GM18511 (cell line): ENCODE measurements around the gene TNIP2.

Experiments
- ATAC-seq: cut with Tn5 transposase; IDR thresholded peaks from one replicate; pipeline ENCODE4 v1.9.1; 2021; ENCODE audit warnings: mild to moderate bottlenecking, moderate library complexity; ENCODE audit not compliant: unreplicated experiment

TNIP2 gene, protein sequence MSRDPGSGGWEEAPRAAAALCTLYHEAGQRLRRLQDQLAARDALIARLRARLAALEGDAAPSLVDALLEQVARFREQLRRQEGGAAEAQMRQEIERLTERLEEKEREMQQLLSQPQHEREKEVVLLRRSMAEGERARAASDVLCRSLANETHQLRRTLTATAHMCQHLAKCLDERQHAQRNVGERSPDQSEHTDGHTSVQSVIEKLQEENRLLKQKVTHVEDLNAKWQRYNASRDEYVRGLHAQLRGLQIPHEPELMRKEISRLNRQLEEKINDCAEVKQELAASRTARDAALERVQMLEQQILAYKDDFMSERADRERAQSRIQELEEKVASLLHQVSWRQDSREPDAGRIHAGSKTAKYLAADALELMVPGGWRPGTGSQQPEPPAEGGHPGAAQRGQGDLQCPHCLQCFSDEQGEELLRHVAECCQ

DNA sequence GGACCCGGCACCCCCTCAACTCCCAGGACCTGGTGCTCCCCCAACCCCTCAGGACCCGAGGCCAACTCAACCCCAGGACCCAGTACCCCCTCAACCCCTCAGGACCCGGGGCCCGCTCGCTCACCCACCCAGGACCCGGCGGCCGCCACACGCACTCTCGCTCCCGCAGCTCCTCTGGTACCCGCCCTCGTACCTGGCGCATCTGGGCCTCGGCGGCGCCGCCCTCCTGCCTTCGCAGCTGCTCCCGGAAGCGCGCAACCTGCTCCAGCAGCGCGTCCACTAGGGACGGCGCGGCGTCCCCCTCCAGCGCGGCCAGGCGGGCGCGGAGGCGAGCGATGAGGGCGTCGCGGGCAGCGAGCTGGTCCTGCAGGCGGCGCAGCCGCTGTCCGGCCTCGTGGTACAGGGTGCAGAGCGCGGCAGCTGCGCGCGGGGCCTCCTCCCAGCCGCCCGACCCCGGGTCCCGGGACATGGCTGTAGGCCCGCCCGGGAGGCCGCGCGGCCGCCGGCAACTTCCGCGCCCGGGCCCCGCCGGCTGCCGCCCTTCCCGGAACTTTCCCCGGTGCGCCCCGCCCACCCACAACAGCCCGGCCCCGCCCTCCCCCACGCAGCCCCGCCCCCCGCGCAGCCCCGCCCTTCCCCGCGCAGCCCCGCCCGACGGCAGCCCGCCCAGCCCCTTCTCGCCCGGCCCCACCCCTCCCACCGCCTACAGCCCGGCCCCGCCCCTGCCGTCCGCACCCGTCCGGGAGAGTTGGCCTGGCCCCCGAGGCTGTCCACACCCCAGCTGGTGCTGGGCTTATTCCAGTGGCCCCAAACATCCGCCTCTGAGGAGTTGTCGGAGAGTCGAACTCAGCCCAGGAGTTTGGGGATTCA, at the start of gene TNIP2:
Gene TNIP2 (minus strand): TSS at position 516 of the 870 bp plus-strand sequence. CDS start 47 bp downstream, at position 469.
- ATAC-seq: peak; percentile 79

DNA sequence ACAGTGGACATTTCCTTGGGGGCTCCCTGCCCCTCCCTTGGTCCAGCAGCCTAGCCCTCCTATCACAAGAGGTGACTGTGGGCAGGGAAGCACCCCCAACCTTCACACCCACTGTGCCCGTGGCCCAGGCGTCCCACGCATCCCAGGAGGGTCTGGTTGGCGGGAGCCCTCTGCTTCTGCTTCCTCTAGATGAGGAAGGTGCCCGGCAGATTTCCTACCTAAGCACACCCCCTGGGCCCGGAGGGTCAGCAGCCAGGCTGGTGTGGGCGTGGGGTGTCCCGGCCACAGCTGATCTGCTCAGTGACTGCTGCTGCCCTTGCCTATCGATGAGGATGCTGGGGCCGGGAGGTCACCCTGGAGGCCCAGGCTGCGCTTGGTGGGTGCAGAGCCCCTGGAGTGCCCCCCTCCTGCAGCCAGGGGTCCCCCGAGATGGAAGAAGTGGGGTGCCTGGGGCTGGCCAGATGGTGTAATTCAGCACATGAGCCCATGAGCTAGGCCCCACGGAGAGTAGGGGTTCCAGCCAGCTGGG, 48.9 kb upstream of the TNIP2 start:
- ATAC-seq: no peak

DNA sequence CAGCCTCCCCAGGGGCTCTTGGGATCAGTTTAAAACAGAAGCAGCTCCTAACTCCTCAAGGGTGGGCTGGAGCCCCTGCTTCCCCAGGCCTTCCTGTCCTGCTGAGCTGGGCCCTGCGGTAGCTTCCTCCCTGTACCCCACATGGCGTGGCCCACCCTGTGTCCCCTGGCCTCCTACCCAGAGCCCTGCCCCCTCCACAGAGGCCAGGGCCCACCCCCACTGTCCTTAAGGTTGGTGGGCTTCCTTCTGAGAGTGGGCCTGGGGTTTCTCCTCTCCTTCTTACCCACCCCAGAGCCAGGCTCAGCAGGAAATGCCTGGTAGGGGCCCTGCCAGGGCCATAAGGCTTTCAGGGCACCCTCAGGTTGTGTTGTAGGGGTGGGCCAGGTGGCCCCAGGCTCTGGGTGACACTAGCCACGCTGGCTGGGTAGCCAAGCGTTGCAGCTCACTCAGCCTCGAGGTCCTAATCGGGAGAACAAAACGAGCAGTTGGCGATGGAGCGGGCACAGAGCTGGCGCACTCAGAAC, 48.4 kb upstream of the TNIP2 start:
- no peak for ATAC-seq

DNA sequence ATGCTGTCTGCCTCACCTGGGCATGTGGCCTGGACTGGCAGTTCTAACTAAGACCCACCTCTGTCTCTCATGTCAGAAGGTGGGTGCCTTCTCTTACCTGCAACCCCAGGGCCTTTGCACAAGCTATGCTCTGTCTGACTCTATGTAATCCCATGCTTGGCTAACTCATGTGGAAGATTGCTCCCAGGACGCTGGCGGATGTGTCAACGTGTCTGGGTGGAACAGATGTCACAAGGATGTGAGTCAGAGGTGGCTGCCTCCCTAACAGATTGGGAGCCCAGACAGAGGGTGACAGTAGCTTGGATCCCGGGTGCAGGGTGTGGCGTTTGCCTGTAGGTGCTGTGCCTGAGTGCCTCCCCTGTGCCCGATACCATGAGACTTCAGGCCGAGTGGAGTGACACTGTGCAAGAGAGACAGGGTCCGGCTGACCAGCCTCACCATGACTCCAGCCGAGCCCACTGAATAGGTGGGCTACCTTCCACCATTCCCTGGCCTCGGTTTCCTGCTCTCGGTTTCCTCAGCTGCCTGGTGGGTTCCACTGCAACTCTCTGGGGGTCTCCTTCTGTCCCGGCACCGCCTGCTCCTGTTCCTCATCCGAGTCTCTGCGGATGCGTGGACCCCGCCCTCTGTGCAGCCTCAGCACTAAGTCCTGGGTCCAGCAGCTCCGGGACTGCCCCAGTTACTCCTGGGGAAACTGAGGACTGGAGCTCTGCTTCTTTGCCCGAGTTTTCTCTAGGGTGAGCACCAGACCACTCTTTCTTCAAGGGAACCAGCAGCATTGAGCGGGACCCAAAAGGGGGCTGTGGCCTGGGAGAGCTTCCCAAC, 47.7 kb upstream of the TNIP2 start:
- ATAC-seq: no peak

DNA sequence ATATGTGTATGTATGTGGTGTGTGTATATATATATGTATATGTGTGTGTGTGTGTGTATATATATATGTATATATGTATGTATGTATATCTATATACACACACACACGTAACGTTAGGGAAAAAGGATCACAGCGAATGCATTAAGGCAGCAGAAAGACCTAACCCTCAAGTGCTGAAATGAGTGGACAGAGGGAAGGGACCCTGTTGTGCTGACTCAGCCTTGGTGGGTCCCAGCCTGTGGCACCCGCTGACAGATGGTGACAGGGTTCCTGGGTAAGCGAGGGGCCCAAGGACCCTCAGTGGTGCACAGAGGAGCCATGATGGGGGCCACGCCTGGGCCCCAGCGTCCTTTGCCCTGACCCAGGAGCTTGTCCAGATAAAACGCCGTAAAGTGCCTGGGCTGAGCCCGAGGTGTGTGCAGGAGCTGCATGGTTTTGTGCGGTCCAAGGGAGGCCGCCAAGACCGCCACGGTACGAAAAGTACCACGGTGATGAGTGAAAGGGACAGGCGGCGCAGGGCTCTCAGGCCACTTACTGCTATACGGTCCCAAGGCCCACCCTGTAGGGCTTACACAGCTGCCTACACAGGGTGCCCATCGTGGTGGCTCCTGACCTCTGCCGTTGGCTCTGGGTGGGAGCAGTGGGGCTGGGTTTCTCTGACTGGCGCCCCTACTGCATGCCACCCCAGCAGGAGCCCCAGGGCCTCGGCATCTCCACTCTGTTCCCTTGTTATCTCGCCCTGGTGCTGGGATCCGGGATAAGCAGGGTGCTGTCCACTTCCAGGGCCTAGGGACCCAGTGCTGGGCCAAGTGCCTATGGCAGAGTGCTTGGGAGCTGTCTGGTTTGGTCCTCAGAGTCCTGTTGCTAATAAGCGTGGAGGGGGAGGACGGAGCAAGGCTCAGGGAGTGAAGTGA, 46.7 kb upstream of the TNIP2 start:
- no peak for ATAC-seq

DNA sequence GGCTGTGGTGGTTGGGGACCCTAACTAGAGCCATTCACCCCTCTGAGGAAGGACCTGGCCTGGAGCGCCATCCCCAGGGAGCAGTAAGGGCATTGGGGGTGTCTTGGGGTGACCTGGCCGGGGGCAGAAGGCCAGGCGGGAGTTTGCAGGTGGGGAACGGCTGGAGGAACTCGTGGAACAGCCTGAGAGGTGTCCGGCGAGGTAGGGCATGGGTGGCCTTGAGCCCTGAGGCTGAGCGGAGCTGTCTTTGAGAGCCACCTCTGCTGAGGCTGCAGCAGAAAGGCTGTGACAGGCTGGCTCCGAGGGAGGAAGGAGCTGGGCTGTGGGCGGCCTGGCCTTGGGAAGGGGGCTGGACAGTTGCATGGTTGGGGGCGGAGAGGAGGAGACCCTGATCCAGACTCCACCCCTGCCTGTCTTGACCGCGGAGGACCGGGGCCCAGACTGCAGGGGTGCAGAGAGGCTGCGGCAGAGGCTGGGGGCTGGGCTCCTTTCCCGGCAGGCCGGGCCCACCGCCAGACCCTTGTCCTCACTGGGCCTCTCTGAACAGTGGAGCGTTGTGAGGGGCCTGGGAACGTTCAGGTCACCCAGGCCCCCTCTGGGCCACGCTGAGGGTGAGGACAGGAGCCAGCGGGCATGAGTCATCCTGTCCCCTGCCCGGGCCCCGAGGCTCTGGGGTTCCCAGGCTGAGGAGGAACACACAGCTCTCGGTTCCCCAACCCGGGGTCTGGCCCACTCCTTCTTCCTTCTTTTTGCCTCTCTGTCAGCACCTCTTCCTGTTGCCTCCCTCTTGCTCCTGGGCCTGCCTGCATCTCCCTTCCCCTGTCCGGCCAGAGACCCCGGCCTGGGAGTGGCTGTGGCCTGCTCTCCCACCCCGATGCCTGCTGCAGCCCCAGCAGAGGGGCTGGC, 44.8 kb upstream of the TNIP2 start:
- ATAC-seq: peak; percentile 49

DNA sequence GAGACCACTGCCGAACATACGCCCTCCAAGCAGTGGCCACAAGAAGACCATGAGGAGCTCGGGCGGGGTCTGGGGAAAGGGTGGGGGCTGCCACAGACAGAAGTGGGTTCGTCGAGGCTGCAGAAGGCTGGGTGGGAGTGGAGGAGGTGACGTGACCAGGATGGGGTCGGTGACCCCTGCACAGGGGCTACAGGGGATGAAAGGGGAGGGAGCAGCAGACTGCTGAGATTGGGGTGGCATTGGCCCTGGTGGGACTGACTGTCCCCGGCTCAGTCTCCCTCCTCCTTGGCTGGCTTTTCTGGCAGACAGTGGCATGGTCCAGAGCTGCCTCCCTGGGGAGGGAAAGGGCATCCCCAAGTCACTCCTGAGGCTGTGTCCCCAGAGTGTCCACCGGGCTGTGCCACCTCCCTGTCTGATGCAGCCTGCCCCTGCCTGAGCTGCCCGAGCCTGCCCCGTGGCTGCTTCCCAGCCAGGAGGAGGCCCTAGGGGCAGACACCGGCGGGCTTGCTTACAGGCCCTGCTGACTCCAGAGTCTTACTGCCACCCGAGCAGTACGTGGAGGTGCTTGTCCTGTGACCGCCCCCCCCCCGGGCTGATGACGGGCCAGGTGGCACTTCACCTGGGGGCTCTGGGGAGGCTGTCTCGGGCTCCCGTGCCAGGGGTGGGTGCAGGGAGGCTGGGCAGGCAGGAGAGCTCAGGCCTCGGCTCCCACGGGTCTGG, 44.0 kb upstream of the TNIP2 start:
- no peak for ATAC-seq

DNA sequence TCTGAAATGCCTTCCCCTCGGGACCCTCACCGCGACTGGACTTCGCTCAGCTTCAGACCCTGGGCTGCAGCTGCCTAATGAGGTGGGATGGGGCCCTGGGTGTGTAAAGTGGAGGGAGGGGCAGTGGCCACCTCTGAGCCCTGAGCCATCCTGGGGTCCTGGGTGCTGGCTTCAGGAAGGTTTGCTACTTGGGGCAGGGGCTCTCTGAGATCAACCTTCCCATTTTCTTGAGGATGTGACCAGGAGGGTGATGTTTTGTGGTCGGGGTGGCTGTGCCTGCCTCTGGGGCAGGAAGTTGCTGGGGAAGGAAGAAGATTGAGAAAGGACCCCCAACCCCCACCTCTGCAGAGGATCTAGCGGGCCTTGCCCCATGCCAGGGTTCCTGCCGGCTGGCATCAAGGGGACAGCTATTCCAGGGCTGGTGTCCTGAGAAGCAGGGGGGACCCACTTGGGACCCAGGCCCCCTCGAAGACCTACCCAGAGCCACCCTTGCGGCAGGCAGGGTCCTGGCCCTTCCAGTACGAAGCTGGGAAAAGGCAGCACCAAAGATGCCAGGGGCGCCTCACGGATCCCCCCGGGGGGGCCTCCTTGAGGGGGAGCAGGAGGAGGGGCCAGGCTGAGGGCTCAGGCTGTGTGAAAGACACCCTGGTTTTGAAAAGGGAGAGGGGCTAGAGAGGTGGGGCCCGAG, 43.2 kb upstream of the TNIP2 start:
- ATAC-seq: no peak

DNA sequence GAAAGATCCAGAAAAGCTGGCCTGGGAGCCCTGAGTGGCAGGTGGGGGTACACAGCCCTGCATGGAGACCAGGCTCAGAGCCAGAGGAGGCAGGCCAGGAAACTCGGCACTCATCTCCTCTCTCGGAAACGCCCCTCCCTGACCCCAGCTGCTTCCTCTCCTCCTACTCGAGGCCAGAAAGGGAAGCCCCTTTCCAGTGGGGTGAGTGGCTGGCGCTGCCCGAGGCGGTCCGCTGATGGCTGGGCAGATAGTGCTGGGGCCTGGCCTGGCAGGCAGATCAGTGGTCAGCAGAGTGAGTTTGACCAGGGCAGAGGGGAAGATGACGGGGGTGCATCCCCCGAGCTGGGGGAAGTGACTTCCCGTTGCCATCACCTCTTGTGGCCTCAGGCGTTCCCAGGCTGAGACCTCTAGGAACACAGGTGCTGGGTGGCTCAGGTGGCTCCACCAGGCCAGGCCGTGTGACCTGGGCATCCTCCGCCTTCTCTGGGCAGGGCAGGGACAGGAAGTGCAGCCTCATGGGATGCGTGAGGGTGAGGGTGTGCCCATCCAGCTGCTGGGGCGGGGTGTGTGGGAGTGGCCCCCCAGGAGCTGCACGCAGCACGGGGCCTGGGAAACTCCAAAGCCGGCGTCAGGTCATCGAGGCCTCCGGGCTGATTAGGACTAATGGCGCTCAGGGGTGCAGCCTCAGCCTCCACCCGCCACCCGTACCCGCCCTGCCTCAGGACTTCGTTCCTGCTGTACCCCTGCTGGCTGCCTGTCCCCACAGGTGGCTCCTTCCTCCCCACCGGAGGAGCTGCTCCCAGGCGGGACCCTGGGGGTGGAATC, 42.5 kb upstream of the TNIP2 start:
- ATAC-seq: peak; percentile 67

DNA sequence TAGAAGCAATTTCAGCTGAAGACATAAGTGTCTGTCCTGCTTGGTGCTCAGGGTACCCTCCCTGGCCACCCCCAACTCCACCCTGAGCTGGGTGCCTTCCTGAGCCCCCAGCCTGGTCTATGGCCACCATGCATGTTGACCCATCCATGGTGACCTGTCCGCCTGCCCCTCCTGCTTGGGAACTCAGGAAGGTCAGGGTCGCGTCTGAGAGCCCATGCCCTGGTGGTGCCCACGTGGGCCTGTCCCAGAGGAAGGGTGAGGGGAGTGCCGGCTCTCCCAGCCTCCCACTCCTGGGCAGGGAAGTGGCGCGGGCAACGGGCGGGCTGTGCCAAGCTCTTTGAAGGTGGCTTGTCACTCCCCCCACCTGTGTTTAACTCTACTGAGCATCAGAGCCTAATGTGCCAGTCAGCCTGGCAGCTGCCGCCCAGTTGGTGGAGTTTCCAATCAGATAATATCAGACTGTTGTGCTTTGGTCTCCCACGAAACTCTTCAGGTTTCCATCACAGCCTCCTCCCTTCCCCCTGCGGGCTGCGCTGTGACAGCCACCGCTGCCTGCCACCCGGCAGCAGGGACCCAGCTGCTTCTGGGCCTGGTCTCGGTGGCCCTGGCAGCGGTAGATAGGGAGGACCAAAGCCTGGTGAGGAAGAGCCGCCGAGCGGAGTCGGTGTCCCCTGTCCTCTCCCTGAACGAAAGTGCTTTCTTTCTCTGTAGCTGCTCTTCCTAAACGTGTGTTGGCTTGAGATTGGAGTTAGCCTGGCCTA, 41.6 kb upstream of the TNIP2 start:
- no peak for ATAC-seq

DNA sequence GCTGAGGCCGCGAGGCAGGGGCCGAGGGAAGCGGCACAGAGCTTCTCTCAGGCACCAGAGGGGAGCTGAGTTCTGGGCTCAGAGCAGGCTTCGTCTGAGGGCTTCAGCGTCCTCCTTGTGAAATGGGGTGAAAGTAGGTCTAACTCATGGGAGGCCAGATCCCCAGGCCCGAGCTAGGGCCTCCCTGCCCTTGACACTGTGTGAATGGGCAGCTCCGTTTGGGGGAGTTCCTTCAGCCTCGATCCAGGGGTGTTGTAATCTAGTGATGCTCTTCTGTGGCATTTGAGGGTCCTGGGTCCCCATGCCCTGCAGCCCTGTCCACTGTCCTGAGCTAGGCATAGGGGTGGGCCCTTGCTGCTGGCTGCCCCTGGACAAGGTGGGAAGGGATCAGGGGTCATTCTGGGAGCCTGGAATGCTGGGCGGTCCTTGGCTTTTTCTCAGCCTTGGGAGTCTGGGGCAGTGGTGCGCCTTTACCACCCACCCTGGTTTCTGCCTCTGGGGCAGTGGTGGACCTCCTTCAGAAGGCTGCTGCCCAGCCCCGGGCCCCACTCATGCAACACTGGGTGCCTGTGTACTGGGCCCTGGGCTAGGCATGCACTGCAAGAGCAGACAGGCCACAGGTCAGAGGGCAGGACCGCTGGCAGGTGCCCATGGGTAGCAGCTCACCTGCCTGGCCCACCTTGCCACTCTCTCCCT, 40.9 kb upstream of the TNIP2 start:
- no peak for ATAC-seq

DNA sequence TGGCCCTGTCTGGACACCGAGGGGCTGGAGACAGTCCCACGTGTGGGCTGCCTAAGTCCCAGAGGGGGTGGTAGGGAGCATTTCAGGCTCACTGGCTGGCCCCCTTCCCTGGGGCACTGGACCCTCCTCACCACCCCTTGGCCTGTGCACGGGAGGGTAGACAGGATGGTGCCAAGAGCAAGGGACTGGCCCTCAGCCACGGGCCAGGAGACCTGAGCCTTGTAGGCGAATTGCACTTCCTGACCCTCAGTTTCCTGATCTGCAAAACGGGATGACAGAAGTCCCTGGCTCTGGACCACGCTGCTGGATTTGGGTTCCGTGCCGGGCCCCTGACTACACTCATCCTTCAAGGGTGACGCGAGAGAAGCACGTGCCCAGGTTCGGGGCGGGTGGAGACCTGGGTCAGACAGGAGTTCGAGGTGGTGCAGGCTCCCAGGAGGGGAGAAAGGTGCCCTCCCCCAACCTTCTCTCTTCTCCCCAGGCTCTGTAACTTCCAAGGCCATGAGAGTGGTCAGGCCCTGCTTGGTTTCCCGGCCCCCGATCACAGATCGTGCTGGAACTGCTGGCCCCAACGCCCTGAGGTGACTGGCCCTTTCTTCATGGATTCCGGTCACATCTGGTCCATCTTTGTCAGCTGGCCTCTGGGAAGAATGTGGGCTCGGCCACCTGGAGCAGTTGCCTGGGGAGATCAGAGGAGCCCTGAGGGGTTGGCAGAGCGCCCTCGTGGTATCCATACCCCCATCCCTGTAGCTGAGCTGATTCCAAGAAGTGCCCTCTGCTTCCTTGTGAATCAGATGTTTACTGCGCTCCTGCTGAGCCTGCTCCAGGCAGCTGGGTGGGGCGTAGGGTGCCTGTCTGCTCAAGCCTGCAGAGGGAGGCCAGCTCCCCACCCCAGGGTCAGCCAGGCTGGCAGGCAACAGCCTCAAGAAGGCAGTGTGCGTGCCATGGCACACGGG, 40.0 kb upstream of the TNIP2 start:
- ATAC-seq: no peak

DNA sequence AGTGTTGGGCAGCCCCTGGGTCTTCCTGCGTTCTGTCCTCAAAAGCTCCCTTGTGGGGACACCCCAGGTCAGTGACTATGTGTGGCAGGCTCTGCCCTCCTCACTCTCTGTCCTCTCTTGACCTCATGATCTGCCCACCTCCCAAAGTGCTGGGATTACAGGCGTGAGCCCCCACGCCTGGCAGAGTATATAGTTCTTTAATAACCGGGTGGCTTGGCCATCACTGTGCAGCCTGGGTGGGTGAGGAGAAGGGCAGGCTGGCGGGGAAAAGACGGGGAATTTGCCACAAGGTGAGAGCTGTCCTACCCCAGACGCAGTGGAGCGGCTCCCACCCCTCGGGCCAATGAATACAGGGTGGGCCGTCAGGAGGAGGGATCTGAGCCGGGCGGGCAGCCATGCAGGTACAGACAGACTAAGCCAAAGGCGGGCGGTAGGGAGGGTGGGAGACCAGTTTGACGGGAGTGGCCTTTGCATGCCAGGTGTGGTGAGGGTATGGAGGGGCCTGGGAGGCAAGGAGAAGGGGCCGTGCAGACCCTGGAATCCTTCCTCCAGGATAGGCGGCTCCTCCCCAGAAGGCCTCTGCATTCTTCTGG, 39.3 kb upstream of the TNIP2 start:
- no peak for ATAC-seq
